ENCODE data around the gene CCDC88A.

DNA sequence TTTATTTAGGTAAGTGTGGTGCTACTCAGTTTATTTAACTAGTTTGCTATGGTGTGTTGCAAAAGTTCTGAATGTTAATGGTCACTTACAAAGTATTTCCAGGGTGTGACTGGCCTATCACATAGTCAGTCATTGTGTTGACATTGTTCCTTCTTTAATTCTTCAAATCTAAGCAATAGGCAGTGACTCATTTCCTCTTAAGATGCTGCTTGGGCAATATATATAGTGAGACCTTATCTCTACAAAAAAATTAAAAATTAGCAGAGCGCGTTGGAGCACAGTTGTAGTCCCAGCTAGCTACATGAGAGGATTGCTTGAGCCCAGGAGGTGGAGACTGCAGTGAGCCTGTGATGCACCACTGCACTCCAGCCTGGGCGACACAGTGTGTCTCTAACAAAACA is 5.8 kb upstream of the CCDC88A start:
- TF ChIP-seq, protein P1, sequence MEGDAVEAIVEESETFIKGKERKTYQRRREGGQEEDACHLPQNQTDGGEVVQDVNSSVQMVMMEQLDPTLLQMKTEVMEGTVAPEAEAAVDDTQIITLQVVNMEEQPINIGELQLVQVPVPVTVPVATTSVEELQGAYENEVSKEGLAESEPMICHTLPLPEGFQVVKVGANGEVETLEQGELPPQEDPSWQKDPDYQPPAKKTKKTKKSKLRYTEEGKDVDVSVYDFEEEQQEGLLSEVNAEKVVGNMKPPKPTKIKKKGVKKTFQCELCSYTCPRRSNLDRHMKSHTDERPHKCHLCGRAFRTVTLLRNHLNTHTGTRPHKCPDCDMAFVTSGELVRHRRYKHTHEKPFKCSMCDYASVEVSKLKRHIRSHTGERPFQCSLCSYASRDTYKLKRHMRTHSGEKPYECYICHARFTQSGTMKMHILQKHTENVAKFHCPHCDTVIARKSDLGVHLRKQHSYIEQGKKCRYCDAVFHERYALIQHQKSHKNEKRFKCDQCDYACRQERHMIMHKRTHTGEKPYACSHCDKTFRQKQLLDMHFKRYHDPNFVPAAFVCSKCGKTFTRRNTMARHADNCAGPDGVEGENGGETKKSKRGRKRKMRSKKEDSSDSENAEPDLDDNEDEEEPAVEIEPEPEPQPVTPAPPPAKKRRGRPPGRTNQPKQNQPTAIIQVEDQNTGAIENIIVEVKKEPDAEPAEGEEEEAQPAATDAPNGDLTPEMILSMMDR (IDR thresholded peaks at IDR 0.05): no peak
- TF ChIP-seq EZH2 (IDR thresholded peaks at IDR 0.05; ENCODE audit: borderline replicate concordance, insufficient read depth, low read depth, low read length, poor library complexity, severe bottlenecking): no peak

Data from B cell (primary cell).